ENCODE measurements around the gene FES.

DNA sequence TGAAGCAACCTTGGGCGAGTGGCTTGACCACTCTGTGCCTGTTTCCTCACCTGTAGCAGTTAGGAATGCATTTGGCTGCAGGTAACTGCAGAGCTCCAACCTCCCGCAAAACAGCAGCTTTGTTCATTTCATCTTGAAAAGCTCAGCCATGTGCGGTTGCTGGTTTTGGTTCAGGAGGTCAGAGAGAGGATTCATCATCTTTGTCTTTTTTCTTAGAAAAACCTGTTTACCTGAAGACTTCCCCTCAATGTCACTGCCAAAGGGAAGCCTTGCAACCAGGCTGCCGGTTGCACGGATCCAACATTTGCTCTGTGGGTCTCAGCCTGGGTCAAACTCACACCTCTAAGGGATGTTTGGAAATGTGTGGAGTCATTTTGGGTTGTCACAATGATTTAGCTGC lies 32.4 kb upstream of the FES start:
- TF ChIP-seq, protein P1, sequence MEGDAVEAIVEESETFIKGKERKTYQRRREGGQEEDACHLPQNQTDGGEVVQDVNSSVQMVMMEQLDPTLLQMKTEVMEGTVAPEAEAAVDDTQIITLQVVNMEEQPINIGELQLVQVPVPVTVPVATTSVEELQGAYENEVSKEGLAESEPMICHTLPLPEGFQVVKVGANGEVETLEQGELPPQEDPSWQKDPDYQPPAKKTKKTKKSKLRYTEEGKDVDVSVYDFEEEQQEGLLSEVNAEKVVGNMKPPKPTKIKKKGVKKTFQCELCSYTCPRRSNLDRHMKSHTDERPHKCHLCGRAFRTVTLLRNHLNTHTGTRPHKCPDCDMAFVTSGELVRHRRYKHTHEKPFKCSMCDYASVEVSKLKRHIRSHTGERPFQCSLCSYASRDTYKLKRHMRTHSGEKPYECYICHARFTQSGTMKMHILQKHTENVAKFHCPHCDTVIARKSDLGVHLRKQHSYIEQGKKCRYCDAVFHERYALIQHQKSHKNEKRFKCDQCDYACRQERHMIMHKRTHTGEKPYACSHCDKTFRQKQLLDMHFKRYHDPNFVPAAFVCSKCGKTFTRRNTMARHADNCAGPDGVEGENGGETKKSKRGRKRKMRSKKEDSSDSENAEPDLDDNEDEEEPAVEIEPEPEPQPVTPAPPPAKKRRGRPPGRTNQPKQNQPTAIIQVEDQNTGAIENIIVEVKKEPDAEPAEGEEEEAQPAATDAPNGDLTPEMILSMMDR (IDR thresholded peaks at IDR 0.05) = no peak
- TF ChIP-seq POLR2A (IDR thresholded peaks at IDR 0.05) (no peak), POLR2AphosphoS5 (IDR thresholded peaks at IDR 0.05) (no peak), EP300 (IDR thresholded peaks at IDR 0.05) (no peak)
